Measurements from ENCODE around the gene TOMM20. TPM values are rescaled to one million over a fixed set of nuclear protein-coding genes. Genes with fewer than 3 reads are reported as not detected.
A peak's percentile ranks its signal among the peaks of the same experiment; 100 is the strongest.

The TOMM20 gene
- total RNA-seq, 2 experiments from 2014 or later: 155 to 159 TPM

- Mint-ChIP-seq H3K4me1 (ENCODE audit: low read depth) (peaks cover 24% of the 10 kb centered on the region), H3K27ac (no peak overlapping the region), H3K36me3 (ENCODE audit: low read depth) (no peaks in the 10 kb centered on the region), H3K4me3 (no peak overlapping the region), H3K9me3 (no peaks in the 10 kb centered on the region), H3K27me3 (no peaks in the 10 kb centered on the region)
- CTCF ChIA-PET: no interaction called here
- ATAC-seq (peak; percentile 88), DNase-seq (peak; percentile 46)
- intact Hi-C loops (cut with micrococcal nuclease): no loop called here
- POLR2A ChIA-PET: no interaction called here
- no peak for TF ChIP-seq CTCF (IDR thresholded peaks at IDR 0.05)
Measured at GRCh38 chr1:235067396-235068157, 61.1 kb downstream of the TOMM20 start.

GRCh38 chr1:235063068-235063765 is 65.4 kb downstream of the TOMM20 start:
- no peaks in the 10 kb centered on the region for H3K9me3 Mint-ChIP-seq
- intact Hi-C loops (cut with micrococcal nuclease): no loop called here
- ChIA-PET POLR2A (no interaction called here), CTCF (interaction anchor here (1.2 kb wide), 1 partner anchor 216 kb away, joined by 3 read pairs; no protein-coding TSS in a partner anchor)
- H3K4me1 Mint-ChIP-seq (ENCODE audit: low read depth): peaks cover 20% of the 10 kb centered on the region
- TF ChIP-seq CTCF (IDR thresholded peaks at IDR 0.05): no peak
- peak; percentile 55 for ATAC-seq
- H3K4me3 Mint-ChIP-seq: no peak overlapping the region
- DNase-seq: no peak
- peak overlapping the region; percentile 25 for H3K27ac Mint-ChIP-seq
- no peaks in the 10 kb centered on the region for H3K27me3 Mint-ChIP-seq
- no peaks in the 10 kb centered on the region for H3K36me3 Mint-ChIP-seq (ENCODE audit: low read depth)

GRCh38 chr1:235060607-235061470 is 67.8 kb downstream of the TOMM20 start:
- ChIA-PET POLR2A (no interaction called here), CTCF (interaction anchor here (1.1 to 1.2 kb wide), 2 partner anchors 33 to 38 kb away, joined by 3 read pairs; no protein-coding TSS in a partner anchor)
- Mint-ChIP-seq H3K27me3 (no peaks in the 10 kb centered on the region), H3K4me1 (ENCODE audit: low read depth) (peaks cover 16% of the 10 kb centered on the region), H3K9me3 (no peaks in the 10 kb centered on the region), H3K4me3 (no peak overlapping the region), H3K27ac (no peak overlapping the region), H3K36me3 (ENCODE audit: low read depth) (no peaks in the 10 kb centered on the region)
- no peak for TF ChIP-seq CTCF (IDR thresholded peaks at IDR 0.05)
- ATAC-seq: no peak
- intact Hi-C loops (cut with micrococcal nuclease): no loop called here
- DNase-seq: no peak

Other genes starting within 250 kb of the TOMM20 start
- 100 to 1,000 TPM; 136 TPM for gene RBM34, start 32.4 kb upstream of the TOMM20 start, total RNA-seq
- gene ARID4B, start 199.3 kb upstream of the TOMM20 start, total RNA-seq: 10 to 100 TPM; 38.8 to 41.9 TPM
- gene GGPS1, start 199.7 kb upstream of the TOMM20 start, total RNA-seq: 10 to 100 TPM; 35.4 to 37.8 TPM
- 10 to 100 TPM; 21.8 to 24.0 TPM for gene TBCE, start 238.6 kb upstream of the TOMM20 start, total RNA-seq

All from activated CD8-positive, alpha-beta T cell treated with anti-CD3 and anti-CD28 coated beads for 36 hours (primary cell).